Liver (tissue), 9 donors: Measurements from ENCODE around the gene KRTAP5-6. TPM values are rescaled to one million over a fixed set of nuclear protein-coding genes. Genes with fewer than 3 reads are reported as not detected.

Experiments used
- DNase-seq: peaks from one replicate; pipeline ENCODE4 v3.0.0-alpha.2; 2017; ENCODE audit warnings: low spot score
- H3K27ac ChIP-seq, 2 donors: one replicate each; pipeline ENCODE4 v1.7.0; 2013; ENCODE audit warnings: inconsistent platforms in 2 of 2, low read length in 2 of 2, control low read depth in 1 of 2, low read depth in 1 of 2, mild to moderate bottlenecking in 1 of 2
- H3K27me3 ChIP-seq, 4 donors: one replicate each; pipeline versions ENCODE4 v1.6.1 to v1.7.0; 2013; ENCODE audit warnings: low read length in 3 of 4, inconsistent platforms in 1 of 4, mild to moderate bottlenecking in 1 of 4, moderate library complexity in 1 of 4; ENCODE audit not compliant: control insufficient read depth in 4 of 4, insufficient read depth in 4 of 4
- H3K36me3 ChIP-seq, 4 donors: one replicate each; pipeline versions ENCODE4 v1.6.1 to v1.7.0; 2013; ENCODE audit warnings: low read length in 3 of 4, mild to moderate bottlenecking in 3 of 4, low read depth in 1 of 4, moderate library complexity in 1 of 4; ENCODE audit not compliant: control insufficient read depth in 4 of 4, insufficient read depth in 3 of 4
- H3K4me1 ChIP-seq, 4 donors: one replicate each; pipeline versions ENCODE4 v1.6.1 to v1.7.0; 2013; ENCODE audit warnings: low read length in 3 of 4, mild to moderate bottlenecking in 3 of 4, moderate library complexity in 1 of 4; ENCODE audit not compliant: control insufficient read depth in 4 of 4, insufficient read depth in 4 of 4
- H3K4me3 ChIP-seq, 3 donors: one replicate each; pipeline versions ENCODE4 v1.6.1 to v1.7.0; 2013; ENCODE audit warnings: low read length in 3 of 3, control low read depth in 1 of 3, low read depth in 1 of 3, mild to moderate bottlenecking in 1 of 3
- H3K9ac ChIP-seq, 2 donors: one replicate each; pipeline ENCODE4 v1.7.0; 2013; ENCODE audit warnings: low read length in 2 of 2, mild to moderate bottlenecking in 2 of 2, moderate library complexity in 2 of 2, control low read depth in 1 of 2, low read depth in 1 of 2
- H3K9me3 ChIP-seq, 4 donors: one replicate each; pipeline versions ENCODE4 v1.6.1 to v1.7.0; 2013; ENCODE audit warnings: low read length in 3 of 4; ENCODE audit not compliant: control insufficient read depth in 4 of 4
- CTCF ChIP-seq: fragments of 150-350 bp; IDR thresholded peaks from 2 replicates; pipeline ENCODE4 v1.5.1; 2017; ENCODE audit warnings: improper control_type of control experiment, low read depth, low read length; ENCODE audit not compliant: missing input control
- EGR1 ChIP-seq, 2 donors: IDR thresholded peaks; 2 replicates each; pipeline ENCODE4 v1.6.1; 2016 to 2018; ENCODE audit warnings: antibody characterized with exemption in 2 of 2, low read depth in 2 of 2
- FOXA1 ChIP-seq: IDR thresholded peaks from 2 replicates; pipeline ENCODE4 v1.6.1; 2016; ENCODE audit warnings: antibody characterized with exemption
- FOXA2 ChIP-seq: IDR thresholded peaks from 2 replicates; pipeline ENCODE4 v1.6.1; 2016; ENCODE audit warnings: antibody characterized with exemption
- GABPA ChIP-seq, 2 donors: IDR thresholded peaks in 1 of 2; conservative IDR thresholded peaks in 1 of 2; 2 replicates each; pipeline ENCODE4 v1.6.1; 2016; ENCODE audit warnings: antibody characterized with exemption in 2 of 2, mild to moderate bottlenecking in 1 of 2, moderate library complexity in 1 of 2
- HNF4A ChIP-seq, 2 donors: conservative IDR thresholded peaks; 2 replicates each; pipeline ENCODE4 v1.6.1; 2016; ENCODE audit warnings: antibody characterized with exemption in 2 of 2, mild to moderate bottlenecking in 2 of 2
- JUND ChIP-seq, 2 donors: IDR thresholded peaks; 2 replicates each; pipeline ENCODE4 v1.6.1; 2016; ENCODE audit warnings: antibody characterized with exemption in 2 of 2
- MAX ChIP-seq: IDR thresholded peaks from 2 replicates; pipeline ENCODE4 v1.6.1; 2016; ENCODE audit warnings: antibody characterized with exemption
- NR2F2 ChIP-seq: IDR thresholded peaks from 2 replicates; pipeline ENCODE4 v1.6.1; 2016; ENCODE audit warnings: antibody characterized with exemption
- RAD21 ChIP-seq, 2 donors: IDR thresholded peaks; 2 replicates each; pipeline ENCODE4 v1.6.1; 2016; ENCODE audit warnings: antibody characterized with exemption in 2 of 2, mild to moderate bottlenecking in 2 of 2
- REST ChIP-seq: IDR thresholded peaks from 2 replicates; pipeline ENCODE4 v1.6.1; 2016; ENCODE audit warnings: antibody characterized with exemption, mild to moderate bottlenecking
- RXRA ChIP-seq, 2 donors: IDR thresholded peaks; 2 replicates each; pipeline ENCODE4 v1.6.1; 2017 to 2018; ENCODE audit warnings: antibody characterized with exemption in 2 of 2, mild to moderate bottlenecking in 1 of 2
- SP1 ChIP-seq: IDR thresholded peaks from 2 replicates; pipeline ENCODE4 v1.6.1; 2018; ENCODE audit warnings: antibody characterized with exemption, mild to moderate bottlenecking
- TAF1 ChIP-seq: conservative IDR thresholded peaks from 2 replicates; pipeline ENCODE4 v1.6.1; 2016; ENCODE audit warnings: antibody characterized with exemption, mild to moderate bottlenecking
- YY1 ChIP-seq: IDR thresholded peaks from 2 replicates; pipeline ENCODE4 v1.6.1; 2016; ENCODE audit warnings: antibody characterized with exemption, mild to moderate bottlenecking
- ZBTB33 ChIP-seq: IDR thresholded peaks from 2 replicates; pipeline ENCODE4 v1.6.1; 2016; ENCODE audit warnings: antibody characterized with exemption
- WGBS: extraction: QIAGEN DNeasy Blood & Tissue Kit; methylation state at CpG from one replicate; pipeline ENCODE4 v1.1.7; 2013; 5-methylcytosine and 5-hydroxymethylcytosine counted together
- polyA plus RNA-seq, 2 donors: library from polyadenylated mRNA; stranded (reverse) in 1 of 2; unstranded in 1 of 2; fragments of 200-250 nt in 1 of 2; fragments of >200 nt in 1 of 2; fragmentation: Nextera tagmentation in 1 of 2; extraction: Ambion mirVana in 1 of 2; gene quantifications; one replicate each; pipeline versions ENCODE4 v1.2.1 to v1.2.3, GENCODE V29; 2013 to 2015
- total RNA-seq, 2 donors: library from RNA; depleted of rRNA; stranded (reverse); fragments of >200 nt; gene quantifications; one replicate each; pipeline ENCODE4 v1.2.3, GENCODE V29; 2014
- TF ChIP-seq, protein P1 (sequence below): IDR thresholded peaks from 2 replicates; pipeline ENCODE4 v1.6.1; 2016; ENCODE audit warnings: antibody characterized with exemption
- donor health status: healthy.
- donor health status: healthy.
- donor health status: healthy.
- donor health status: healthy.
- donor health status: healthy.

The KRTAP5-6 gene
- total and polyA plus RNA-seq, 4 donors: 0.84 to 1.2 TPM; not detected in 2

DNA sequence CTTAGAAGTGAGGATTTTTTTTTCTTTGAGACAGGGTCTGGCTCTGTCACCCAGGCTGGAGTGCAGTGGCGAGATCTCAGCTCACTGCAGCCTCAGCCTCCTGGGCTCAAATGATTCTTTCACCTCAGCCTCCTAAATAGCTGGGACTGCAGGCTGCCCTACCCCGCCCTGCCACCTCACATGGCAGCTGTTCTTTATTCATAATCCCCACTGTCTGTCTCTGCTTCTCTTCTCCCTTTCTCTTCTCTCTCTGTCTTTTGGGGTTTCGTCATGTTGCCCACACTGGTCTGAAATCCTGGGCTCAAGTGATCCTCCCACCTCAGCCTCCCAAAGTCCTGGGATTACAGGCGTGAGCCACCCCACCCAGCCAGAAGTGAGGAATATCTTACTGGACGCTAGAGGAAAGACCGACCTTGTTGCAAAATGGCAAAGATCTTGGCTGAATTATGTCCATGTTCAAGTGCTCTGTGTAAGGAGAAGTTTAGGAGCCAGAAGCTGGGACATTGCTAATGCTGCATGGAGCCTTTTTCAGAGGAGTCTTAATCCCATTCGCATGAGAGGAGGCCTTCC is 45.5 kb upstream of the KRTAP5-6 start:
- no peak for TF ChIP-seq TAF1
- no peak for TF ChIP-seq JUND (IDR thresholded peaks at IDR 0.05)
- TF ChIP-seq, protein P1, sequence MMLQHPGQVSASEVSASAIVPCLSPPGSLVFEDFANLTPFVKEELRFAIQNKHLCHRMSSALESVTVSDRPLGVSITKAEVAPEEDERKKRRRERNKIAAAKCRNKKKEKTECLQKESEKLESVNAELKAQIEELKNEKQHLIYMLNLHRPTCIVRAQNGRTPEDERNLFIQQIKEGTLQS: no peak
- no peak for TF ChIP-seq GABPA (IDR thresholded peaks at IDR 0.05 in 1 of 2, conservative IDR thresholded peaks at IDR 0.05 in 1 of 2)
- no peak for TF ChIP-seq RXRA (IDR thresholded peaks at IDR 0.05)
- TF ChIP-seq REST: no peak
- TF ChIP-seq MAX: no peak
- no peak for TF ChIP-seq RAD21 (IDR thresholded peaks at IDR 0.05)
- TF ChIP-seq CTCF: no peak
- TF ChIP-seq FOXA1: no peak
- no peak for TF ChIP-seq ZBTB33
- no peak for TF ChIP-seq HNF4A (conservative IDR thresholded peaks at IDR 0.05)
- no peak for TF ChIP-seq FOXA2
- no peak for TF ChIP-seq SP1
- H3K9ac ChIP-seq: no peak overlapping the region
- no peaks in the 10 kb centered on the region for H3K27me3 ChIP-seq
- no peak overlapping the region for H3K27ac ChIP-seq
- DNase-seq: no peak
- 85% methylated on average over 7 of the region's 7 CpGs for WGBS
- peaks cover 23 to 47% (median 40%) of the 10 kb centered on the region in 4 donors for H3K4me1 ChIP-seq
- H3K4me3 ChIP-seq: no peak overlapping the region
- no peaks in the 10 kb centered on the region for H3K9me3 ChIP-seq
- no peaks in the 10 kb centered on the region for H3K36me3 ChIP-seq

DNA sequence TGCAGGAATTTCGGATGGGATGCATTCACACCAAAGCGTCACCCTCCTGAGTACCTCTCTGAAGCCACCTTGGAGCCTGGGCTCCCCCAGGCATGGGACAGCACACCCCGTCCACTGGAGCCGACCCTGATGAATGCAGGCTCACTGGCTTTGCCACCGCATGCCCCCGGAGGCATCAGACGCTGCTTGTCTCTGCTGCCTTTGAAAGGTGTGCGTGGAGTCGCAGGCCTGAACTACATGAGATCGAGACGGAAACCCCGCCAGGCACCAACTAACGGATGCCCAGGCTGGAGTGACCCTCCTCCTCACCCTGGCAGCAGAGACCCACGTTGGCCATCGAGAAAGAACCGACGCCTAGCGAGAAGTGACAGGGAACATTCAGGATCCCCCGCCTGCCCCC is 45.0 kb upstream of the KRTAP5-6 start:
- Histone ChIP-seq H3K27ac (no peak overlapping the region), H3K27me3 (no peaks in the 10 kb centered on the region), H3K36me3 (no peaks in the 10 kb centered on the region), H3K9ac (no peak overlapping the region), H3K4me3 (no peak overlapping the region), H3K9me3 (no peaks in the 10 kb centered on the region), H3K4me1 (peaks cover 23 to 47% (median 42%) of the 10 kb centered on the region in 4 donors)
- 88% methylated on average over 19 of the region's 19 CpGs for WGBS
- no peak for DNase-seq
- TF ChIP-seq SP1: no peak
- TF ChIP-seq JUND (IDR thresholded peaks at IDR 0.05): no peak
- no peak for TF ChIP-seq TAF1
- TF ChIP-seq GABPA (IDR thresholded peaks at IDR 0.05 in 1 of 2, conservative IDR thresholded peaks at IDR 0.05 in 1 of 2): no peak
- no peak for TF ChIP-seq HNF4A (conservative IDR thresholded peaks at IDR 0.05)
- no peak for TF ChIP-seq YY1
- TF ChIP-seq EGR1 (IDR thresholded peaks at IDR 0.05; ENCODE audit: low read depth in 2 of 2): no peak
- no peak for TF ChIP-seq FOXA1
- TF ChIP-seq FOXA2: no peak
- TF ChIP-seq RXRA (IDR thresholded peaks at IDR 0.05): no peak
- TF ChIP-seq REST: no peak
- TF ChIP-seq CTCF: no peak
- no peak for TF ChIP-seq NR2F2
